Ovary (tissue), 3 donors: ENCODE results near the gene NFIC.

Experiments used
- EP300 ChIP-seq: sonication (generic); formaldehyde crosslinking; IDR thresholded peaks from one replicate; pipeline ENCODE4 v1.6.1; 2017; ENCODE audit warnings: antibody characterized with exemption
- POLR2A ChIP-seq: fragments of 450-650 bp; IDR thresholded peaks from one replicate; pipeline ENCODE4 v1.6.1; 2017; ENCODE audit warnings: antibody characterized with exemption, mild to moderate bottlenecking, moderate library complexity
- TF ChIP-seq, protein P1 (sequence below), 3 donors: fragments of 450-650 bp in 2 of 3; fragments of 200-600 bp in 1 of 3; IDR thresholded peaks; one replicate each; pipeline versions ENCODE4 v1.5.1 to v1.8.0; 2016 to 2022; ENCODE audit warnings: antibody characterized with exemption in 3 of 3, mild to moderate bottlenecking in 1 of 3
- donor health status: DM: no; HTN: no; CAD: no.

DNA sequence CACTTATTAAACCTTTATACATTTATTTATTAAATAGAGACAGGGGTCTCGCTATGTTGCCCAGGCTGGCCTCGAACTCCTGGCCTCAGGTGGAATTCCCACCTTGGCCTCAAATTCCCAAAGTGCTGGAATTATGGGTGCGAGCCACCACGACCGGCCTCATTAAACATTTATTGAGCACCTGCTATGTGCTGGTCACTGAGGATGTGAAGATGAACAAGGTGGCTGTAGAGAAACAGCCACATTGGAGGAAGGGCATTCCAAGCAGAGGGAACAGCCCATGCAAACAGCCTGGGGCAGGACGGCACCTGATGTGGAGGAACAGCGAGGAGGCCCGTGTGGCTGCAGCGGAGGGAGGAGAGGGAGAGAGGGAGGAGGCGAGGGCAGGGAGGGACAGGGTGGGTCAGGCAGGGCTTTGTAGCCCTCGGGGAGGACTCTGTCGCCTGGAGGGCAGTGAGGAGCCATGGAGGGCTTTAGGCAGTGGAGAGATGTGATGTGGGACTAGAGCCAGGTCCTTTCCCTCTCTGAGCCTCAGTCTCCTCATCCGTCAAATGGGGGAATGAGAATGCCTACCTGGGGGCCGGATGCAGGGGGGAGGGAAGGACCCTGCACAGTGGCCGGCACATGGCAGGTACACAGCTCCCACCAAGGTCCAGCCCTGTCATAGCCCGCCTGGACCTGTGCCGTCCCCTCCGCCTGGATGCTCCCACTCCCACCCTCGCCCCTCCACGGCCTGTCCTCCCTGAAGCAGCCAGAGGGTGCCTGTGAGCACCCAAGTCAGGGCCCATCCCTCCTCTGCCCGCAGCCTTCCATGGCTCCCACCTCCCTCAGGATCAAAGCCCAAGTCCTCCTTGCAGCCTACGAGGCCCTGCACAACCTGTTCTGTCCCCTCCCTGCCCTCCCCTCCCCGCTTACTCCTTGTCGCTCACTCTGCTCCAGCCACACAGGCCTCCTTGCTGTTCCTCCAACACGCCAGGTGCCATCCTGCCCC lies 21.5 kb upstream of the NFIC start:
- TF ChIP-seq, protein P1, sequence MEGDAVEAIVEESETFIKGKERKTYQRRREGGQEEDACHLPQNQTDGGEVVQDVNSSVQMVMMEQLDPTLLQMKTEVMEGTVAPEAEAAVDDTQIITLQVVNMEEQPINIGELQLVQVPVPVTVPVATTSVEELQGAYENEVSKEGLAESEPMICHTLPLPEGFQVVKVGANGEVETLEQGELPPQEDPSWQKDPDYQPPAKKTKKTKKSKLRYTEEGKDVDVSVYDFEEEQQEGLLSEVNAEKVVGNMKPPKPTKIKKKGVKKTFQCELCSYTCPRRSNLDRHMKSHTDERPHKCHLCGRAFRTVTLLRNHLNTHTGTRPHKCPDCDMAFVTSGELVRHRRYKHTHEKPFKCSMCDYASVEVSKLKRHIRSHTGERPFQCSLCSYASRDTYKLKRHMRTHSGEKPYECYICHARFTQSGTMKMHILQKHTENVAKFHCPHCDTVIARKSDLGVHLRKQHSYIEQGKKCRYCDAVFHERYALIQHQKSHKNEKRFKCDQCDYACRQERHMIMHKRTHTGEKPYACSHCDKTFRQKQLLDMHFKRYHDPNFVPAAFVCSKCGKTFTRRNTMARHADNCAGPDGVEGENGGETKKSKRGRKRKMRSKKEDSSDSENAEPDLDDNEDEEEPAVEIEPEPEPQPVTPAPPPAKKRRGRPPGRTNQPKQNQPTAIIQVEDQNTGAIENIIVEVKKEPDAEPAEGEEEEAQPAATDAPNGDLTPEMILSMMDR (IDR thresholded peaks at IDR 0.05), result no peak
- no peak for TF ChIP-seq EP300
- TF ChIP-seq POLR2A, result no peak
